ENCODE results near the gene HOXA1.

Gene HOXA1

DNA sequence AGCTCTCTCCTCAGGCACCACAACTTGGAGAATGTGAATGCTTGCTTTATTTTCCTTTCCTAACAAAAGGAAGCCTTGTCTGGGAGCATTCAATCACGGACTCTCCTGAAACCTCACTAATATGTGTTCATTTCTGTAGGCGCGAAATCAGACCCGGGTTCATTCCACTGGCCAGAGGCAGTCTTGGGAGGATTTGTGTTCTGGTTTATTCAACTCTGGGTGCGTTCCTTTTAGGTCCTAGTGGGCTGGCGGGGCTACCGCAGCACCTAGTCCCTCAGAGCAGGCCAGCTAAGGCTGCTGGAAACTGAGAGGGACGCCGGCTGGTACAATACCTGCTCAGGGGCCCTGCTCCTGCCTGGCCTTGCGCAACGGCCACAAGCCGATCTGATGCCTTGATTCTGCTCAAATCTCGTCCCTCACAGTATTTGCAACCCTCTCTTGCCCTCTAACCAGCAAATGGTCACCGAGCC lies 27.2 kb upstream of the HOXA1 start:
- no peaks in the 10 kb centered on the region for H3K4me1 ChIP-seq (ENCODE audit: insufficient read depth, low read length)
- no peak overlapping the region for H3K9ac ChIP-seq (ENCODE audit: low read depth, low read length)
- no peaks in the 10 kb centered on the region for H3K9me3 ChIP-seq (ENCODE audit: insufficient read depth, low read length, severe bottlenecking)
- H3K27ac ChIP-seq (ENCODE audit: low read length), result no peak overlapping the region
- no peak overlapping the region for H2AFZ ChIP-seq (ENCODE audit: low read depth, low read length)
- no peaks in the 10 kb centered on the region for H3K36me3 ChIP-seq (ENCODE audit: insufficient read depth, low read length)
- H3K4me2 ChIP-seq (ENCODE audit: insufficient read depth, low read length), result no peak overlapping the region
- no peak overlapping the region for H3K4me3 ChIP-seq (ENCODE audit: low read depth in 1 of 2, low read length in 2 of 2)
- DNase-seq (no peak), ATAC-seq (ENCODE audit: insufficient read depth, low read depth) (no peak)
- H3K27me3 ChIP-seq (ENCODE audit: insufficient read depth, low read length, poor library complexity), result no peaks in the 10 kb centered on the region
- H4K20me1 ChIP-seq (ENCODE audit: insufficient read depth, low read length), result no peaks in the 10 kb centered on the region
- no peaks in the 10 kb centered on the region for H3K79me2 ChIP-seq (ENCODE audit: insufficient read depth, low read length)
- no peak for TF ChIP-seq EZH2 (IDR thresholded peaks at IDR 0.05; ENCODE audit: borderline replicate concordance, low read depth, low read length, severe bottlenecking)
- TF ChIP-seq, protein P1, sequence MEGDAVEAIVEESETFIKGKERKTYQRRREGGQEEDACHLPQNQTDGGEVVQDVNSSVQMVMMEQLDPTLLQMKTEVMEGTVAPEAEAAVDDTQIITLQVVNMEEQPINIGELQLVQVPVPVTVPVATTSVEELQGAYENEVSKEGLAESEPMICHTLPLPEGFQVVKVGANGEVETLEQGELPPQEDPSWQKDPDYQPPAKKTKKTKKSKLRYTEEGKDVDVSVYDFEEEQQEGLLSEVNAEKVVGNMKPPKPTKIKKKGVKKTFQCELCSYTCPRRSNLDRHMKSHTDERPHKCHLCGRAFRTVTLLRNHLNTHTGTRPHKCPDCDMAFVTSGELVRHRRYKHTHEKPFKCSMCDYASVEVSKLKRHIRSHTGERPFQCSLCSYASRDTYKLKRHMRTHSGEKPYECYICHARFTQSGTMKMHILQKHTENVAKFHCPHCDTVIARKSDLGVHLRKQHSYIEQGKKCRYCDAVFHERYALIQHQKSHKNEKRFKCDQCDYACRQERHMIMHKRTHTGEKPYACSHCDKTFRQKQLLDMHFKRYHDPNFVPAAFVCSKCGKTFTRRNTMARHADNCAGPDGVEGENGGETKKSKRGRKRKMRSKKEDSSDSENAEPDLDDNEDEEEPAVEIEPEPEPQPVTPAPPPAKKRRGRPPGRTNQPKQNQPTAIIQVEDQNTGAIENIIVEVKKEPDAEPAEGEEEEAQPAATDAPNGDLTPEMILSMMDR (IDR thresholded peaks at IDR 0.05; ENCODE audit: borderline replicate concordance, extremely low read depth, low read length, poor library complexity, severe bottlenecking), result no peak

- Histone ChIP-seq H3K27ac (ENCODE audit: low read length) (no peak overlapping the region), H3K9me3 (ENCODE audit: insufficient read depth, low read length, severe bottlenecking) (no peaks in the 10 kb centered on the region), H4K20me1 (ENCODE audit: insufficient read depth, low read length) (no peaks in the 10 kb centered on the region), H3K79me2 (ENCODE audit: insufficient read depth, low read length) (no peaks in the 10 kb centered on the region), H3K4me1 (ENCODE audit: insufficient read depth, low read length) (no peaks in the 10 kb centered on the region), H3K9ac (ENCODE audit: low read depth, low read length) (no peak overlapping the region), H3K4me3 (ENCODE audit: low read depth in 1 of 2, low read length in 2 of 2) (no peak overlapping the region), H3K27me3 (ENCODE audit: insufficient read depth, low read length, poor library complexity) (no peaks in the 10 kb centered on the region), H3K4me2 (ENCODE audit: insufficient read depth, low read length) (no peak overlapping the region), H3K36me3 (ENCODE audit: insufficient read depth, low read length) (no peaks in the 10 kb centered on the region), H2AFZ (ENCODE audit: low read depth, low read length) (no peak overlapping the region)
- DNase-seq, result no peak
- no peak for TF ChIP-seq EZH2 (IDR thresholded peaks at IDR 0.05; ENCODE audit: borderline replicate concordance, low read depth, low read length, severe bottlenecking)
- TF ChIP-seq, protein P1 (IDR thresholded peaks at IDR 0.05; ENCODE audit: borderline replicate concordance, extremely low read depth, low read length, poor library complexity, severe bottlenecking), result no peak
- ATAC-seq (ENCODE audit: insufficient read depth, low read depth), result no peak
Observed at GRCh38 chr7:27122077-27122910, 26.5 kb upstream of the HOXA1 start.

DNA sequence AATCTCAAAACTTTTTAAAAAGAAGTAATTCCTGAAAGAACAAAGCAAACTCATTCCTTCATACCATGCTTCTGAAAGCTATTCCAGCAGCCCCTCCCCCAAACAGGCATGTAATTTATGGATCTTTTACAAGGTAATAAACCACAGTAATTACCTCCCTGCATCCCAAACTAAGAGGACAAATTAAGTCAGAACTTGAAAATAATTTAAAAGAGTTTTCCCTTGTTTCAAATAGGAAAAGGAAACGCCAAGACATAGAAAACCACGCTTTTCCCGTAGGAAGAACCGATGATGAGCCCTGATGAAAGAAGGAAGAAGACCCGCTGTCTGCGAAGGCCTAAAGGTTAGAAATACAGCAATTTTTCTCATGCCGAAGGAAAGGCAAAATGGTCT lies 25.9 kb upstream of the HOXA1 start:
- Histone ChIP-seq H3K79me2 (ENCODE audit: insufficient read depth, low read length) (no peaks in the 10 kb centered on the region), H3K4me1 (ENCODE audit: insufficient read depth, low read length) (no peaks in the 10 kb centered on the region), H2AFZ (ENCODE audit: low read depth, low read length) (no peak overlapping the region), H3K36me3 (ENCODE audit: insufficient read depth, low read length) (no peaks in the 10 kb centered on the region), H3K4me3 (ENCODE audit: low read depth in 1 of 2, low read length in 2 of 2) (no peak overlapping the region), H3K27me3 (ENCODE audit: insufficient read depth, low read length, poor library complexity) (no peaks in the 10 kb centered on the region), H3K27ac (ENCODE audit: low read length) (no peak overlapping the region), H3K9ac (ENCODE audit: low read depth, low read length) (no peak overlapping the region), H3K9me3 (ENCODE audit: insufficient read depth, low read length, severe bottlenecking) (no peaks in the 10 kb centered on the region), H3K4me2 (ENCODE audit: insufficient read depth, low read length) (no peak overlapping the region), H4K20me1 (ENCODE audit: insufficient read depth, low read length) (no peaks in the 10 kb centered on the region)
- TF ChIP-seq EZH2 (IDR thresholded peaks at IDR 0.05; ENCODE audit: borderline replicate concordance, low read depth, low read length, severe bottlenecking), result no peak
- TF ChIP-seq, protein P1 (IDR thresholded peaks at IDR 0.05; ENCODE audit: borderline replicate concordance, extremely low read depth, low read length, poor library complexity, severe bottlenecking), result no peak
- DNase-seq (no peak), ATAC-seq (ENCODE audit: insufficient read depth, low read depth) (no peak)

Measured in DND-41 (cell line).